ENCODE measurements around the gene FBXO39.

DNA sequence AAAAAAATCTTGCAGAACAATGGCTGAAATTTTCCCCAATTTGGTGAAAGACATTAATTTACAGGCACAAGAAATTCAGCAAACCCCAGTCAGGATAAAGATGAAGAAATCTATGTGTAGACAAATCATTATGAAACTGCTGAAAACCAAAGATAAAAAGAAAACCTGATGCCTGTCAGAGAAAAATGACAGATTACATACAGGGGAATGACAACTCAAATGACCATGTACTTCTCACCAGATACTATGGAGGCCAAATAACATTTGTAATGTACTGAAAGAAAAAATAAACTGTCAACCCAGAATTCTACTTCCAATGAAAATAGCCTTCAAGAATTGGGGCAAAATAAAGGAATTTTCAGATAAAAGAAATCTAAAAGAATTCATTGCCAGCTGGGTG lies 27.4 kb upstream of the FBXO39 start:
- TF ChIP-seq, protein P1, sequence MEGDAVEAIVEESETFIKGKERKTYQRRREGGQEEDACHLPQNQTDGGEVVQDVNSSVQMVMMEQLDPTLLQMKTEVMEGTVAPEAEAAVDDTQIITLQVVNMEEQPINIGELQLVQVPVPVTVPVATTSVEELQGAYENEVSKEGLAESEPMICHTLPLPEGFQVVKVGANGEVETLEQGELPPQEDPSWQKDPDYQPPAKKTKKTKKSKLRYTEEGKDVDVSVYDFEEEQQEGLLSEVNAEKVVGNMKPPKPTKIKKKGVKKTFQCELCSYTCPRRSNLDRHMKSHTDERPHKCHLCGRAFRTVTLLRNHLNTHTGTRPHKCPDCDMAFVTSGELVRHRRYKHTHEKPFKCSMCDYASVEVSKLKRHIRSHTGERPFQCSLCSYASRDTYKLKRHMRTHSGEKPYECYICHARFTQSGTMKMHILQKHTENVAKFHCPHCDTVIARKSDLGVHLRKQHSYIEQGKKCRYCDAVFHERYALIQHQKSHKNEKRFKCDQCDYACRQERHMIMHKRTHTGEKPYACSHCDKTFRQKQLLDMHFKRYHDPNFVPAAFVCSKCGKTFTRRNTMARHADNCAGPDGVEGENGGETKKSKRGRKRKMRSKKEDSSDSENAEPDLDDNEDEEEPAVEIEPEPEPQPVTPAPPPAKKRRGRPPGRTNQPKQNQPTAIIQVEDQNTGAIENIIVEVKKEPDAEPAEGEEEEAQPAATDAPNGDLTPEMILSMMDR (IDR thresholded peaks at IDR 0.05), result no peak
- no peak for TF ChIP-seq POLR2A (IDR thresholded peaks at IDR 0.05)
- TF ChIP-seq POLR2AphosphoS5 (IDR thresholded peaks at IDR 0.05), result no peak
